Mammary epithelial cell (primary cell): ENCODE results near the gene RPL41.

Source experiments
- CTCF ChIP-seq, 2 donors: IDR thresholded peaks in 1 of 2; conservative IDR thresholded peaks in 1 of 2; 2 replicates each; pipeline ENCODE4 v1.5.1; 2011 to 2012; ENCODE audit warnings: inconsistent platforms in 2 of 2, low read length in 2 of 2, mild to moderate bottlenecking in 2 of 2, control low read depth in 1 of 2, low read depth in 1 of 2; ENCODE audit not compliant: insufficient read depth in 1 of 2; ENCODE audit errors: extremely low read depth in 1 of 2
- EZH2 ChIP-seq: IDR thresholded peaks from 2 replicates; pipeline ENCODE4 v1.6.1; 2012; ENCODE audit warnings: low read length, inconsistent platforms, borderline replicate concordance

DNA sequence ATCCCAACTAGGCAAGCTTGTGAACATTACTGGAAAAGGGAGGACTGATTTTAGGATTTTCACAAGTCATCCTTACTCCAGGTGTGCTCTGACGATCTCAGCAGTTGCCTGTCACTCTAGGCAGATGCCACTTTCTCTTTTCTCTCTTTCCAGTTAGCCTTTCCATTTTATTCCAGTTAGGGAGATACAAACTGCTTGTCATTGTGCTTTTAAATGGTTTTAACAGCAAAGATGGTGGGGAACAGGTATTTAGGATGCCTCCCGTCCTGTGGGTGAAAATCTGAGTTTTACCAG is 10.9 kb upstream of the RPL41 start:
- no peak for TF ChIP-seq CTCF (conservative IDR thresholded peaks at IDR 0.05 in 1 of 2, IDR thresholded peaks at IDR 0.05 in 1 of 2; ENCODE audit: extremely low read depth in 1 of 2, insufficient read depth in 1 of 2, low read depth in 1 of 2, low read length in 2 of 2)
- no peak for TF ChIP-seq EZH2
